Ovary (tissue), 9 donors: ENCODE data around the gene DBF4B. TPM values are rescaled to one million over a fixed set of nuclear protein-coding genes. Genes with fewer than 3 reads are reported as not detected.

Experiments used
- DNase-seq, 5 donors: peaks; one replicate each; pipeline ENCODE4 v3.0.0-alpha.2; 2019 to 2020
- H3K27ac ChIP-seq, 2 donors: fragments of 200-600 bp; one replicate each; pipeline versions ENCODE4 v1.5.1 to v1.8.0; 2019 to 2022
- H3K27me3 ChIP-seq: fragments of 200-600 bp; one replicate; pipeline ENCODE4 v1.8.0; 2022
- H3K36me3 ChIP-seq: fragments of 200-600 bp; sonication (generic); one replicate; pipeline ENCODE4 v1.5.1; 2019
- H3K4me1 ChIP-seq: one replicate; pipeline ENCODE4 v1.8.1; 2013; ENCODE audit warnings: mild to moderate bottlenecking, moderate library complexity; ENCODE audit not compliant: insufficient read depth
- H3K4me3 ChIP-seq: fragments of 200-600 bp; sonication (generic); one replicate; pipeline ENCODE4 v1.5.1; 2017
- H3K9me3 ChIP-seq, 2 donors: fragments of 200-600 bp in 1 of 2; sonication (generic) in 1 of 2; one replicate each; pipeline versions ENCODE4 v1.5.1 to v1.8.1; 2013 to 2019; ENCODE audit warnings: mild to moderate bottlenecking in 1 of 2, moderate library complexity in 1 of 2
- EP300 ChIP-seq: sonication (generic); formaldehyde crosslinking; IDR thresholded peaks from one replicate; pipeline ENCODE4 v1.6.1; 2017; ENCODE audit warnings: antibody characterized with exemption
- POLR2A ChIP-seq: fragments of 450-650 bp; IDR thresholded peaks from one replicate; pipeline ENCODE4 v1.6.1; 2017; ENCODE audit warnings: antibody characterized with exemption, mild to moderate bottlenecking, moderate library complexity
- WGBS, 3 donors: extraction: QIAGEN DNeasy Blood & Tissue Kit in 1 of 3; methylation state at CpG; one replicate each; pipeline versions ENCODE4 v1.1.5 to v1.1.7; 2013 to 2017; 5-methylcytosine and 5-hydroxymethylcytosine counted together
- intact Hi-C, 4 donors: fragments of 100-400 bp; cut with DNase I; formaldehyde crosslinking; loops; one replicate each; pipeline versions ENCODE4 v1.11.0 to v1.15.1; 2022 to 2023
- polyA plus RNA-seq, 2 donors: library from polyadenylated mRNA; stranded (reverse); fragments of 200-250 nt in 1 of 2; fragments of 350-450 nt in 1 of 2; fragmentation: Illumina TruSeq in 1 of 2; extraction: RNeasy Lipid Tissue Mini Kit (QIAGEN cat#74804) in 1 of 2; gene quantifications; one replicate each; pipeline ENCODE4 v1.2.3, GENCODE V29; 2013 to 2014
- total RNA-seq, 7 donors: library from RNA; depleted of rRNA in 2 of 7; stranded (reverse); fragments of >200 nt in 2 of 7; fragmentation: NEBNext Ultra II Directional in 3 of 7; extraction: Animal tissue kit (Norgen Biotek cat#: 25700) in 3 of 7; gene quantifications; one replicate each; pipeline versions ENCODE4 v1.1.0 to v1.2.4, GENCODE V29; 2016 to 2023
- TF ChIP-seq, protein P1 (sequence below), 3 donors: fragments of 450-650 bp in 2 of 3; fragments of 200-600 bp in 1 of 3; IDR thresholded peaks; one replicate each; pipeline versions ENCODE4 v1.5.1 to v1.8.0; 2016 to 2022; ENCODE audit warnings: antibody characterized with exemption in 3 of 3, mild to moderate bottlenecking in 1 of 3
- donor health status: DM: no; HTN: no; CAD: no; lungs with moderate emphysema.
- donor health status: DM: no; HTN: no; CAD: no.
- donor health status: Bipolar disorder and iron deficiency.
- donor health status: DM: yes; HTN: yes; CAD: no.
- donor health status: DM: no; HTN: no; CAD: no.
- donor health status: DM: yes; HTN: yes; CAD: no.

Gene DBF4B
- total and polyA plus RNA-seq, 9 donors = 3.1 to 9.7 (median 6.7) TPM

GRCh38 chr17:44775838-44776621, 67.6 kb downstream of the DBF4B start:
- WGBS, 3 donors = 7 to 9% (median 8%) methylated on average over 42 to 43 of the region's 43 CpGs
- no peaks in the 10 kb centered on the region for H3K4me1 ChIP-seq
- DNase-seq = peak in 2 of 5 donors; percentile 56 to 97
- H3K9me3 ChIP-seq = no peaks in the 10 kb centered on the region
- H3K36me3 ChIP-seq = no peaks in the 10 kb centered on the region
- peak overlapping the region in 1 of 2 donors; percentile 64 for H3K27ac ChIP-seq
- H3K27me3 ChIP-seq = no peaks in the 10 kb centered on the region
- H3K4me3 ChIP-seq = peak overlapping the region; percentile 39
- intact Hi-C loops = loop anchor here (2.0 to 10.0 kb wide), 4 partner anchors 89 to 249 kb away; no protein-coding TSS in a partner anchor
- TF ChIP-seq, protein P1, sequence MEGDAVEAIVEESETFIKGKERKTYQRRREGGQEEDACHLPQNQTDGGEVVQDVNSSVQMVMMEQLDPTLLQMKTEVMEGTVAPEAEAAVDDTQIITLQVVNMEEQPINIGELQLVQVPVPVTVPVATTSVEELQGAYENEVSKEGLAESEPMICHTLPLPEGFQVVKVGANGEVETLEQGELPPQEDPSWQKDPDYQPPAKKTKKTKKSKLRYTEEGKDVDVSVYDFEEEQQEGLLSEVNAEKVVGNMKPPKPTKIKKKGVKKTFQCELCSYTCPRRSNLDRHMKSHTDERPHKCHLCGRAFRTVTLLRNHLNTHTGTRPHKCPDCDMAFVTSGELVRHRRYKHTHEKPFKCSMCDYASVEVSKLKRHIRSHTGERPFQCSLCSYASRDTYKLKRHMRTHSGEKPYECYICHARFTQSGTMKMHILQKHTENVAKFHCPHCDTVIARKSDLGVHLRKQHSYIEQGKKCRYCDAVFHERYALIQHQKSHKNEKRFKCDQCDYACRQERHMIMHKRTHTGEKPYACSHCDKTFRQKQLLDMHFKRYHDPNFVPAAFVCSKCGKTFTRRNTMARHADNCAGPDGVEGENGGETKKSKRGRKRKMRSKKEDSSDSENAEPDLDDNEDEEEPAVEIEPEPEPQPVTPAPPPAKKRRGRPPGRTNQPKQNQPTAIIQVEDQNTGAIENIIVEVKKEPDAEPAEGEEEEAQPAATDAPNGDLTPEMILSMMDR (IDR thresholded peaks at IDR 0.05) = no peak
- TF ChIP-seq EP300 = no peak
- TF ChIP-seq POLR2A = no peak

- TF ChIP-seq POLR2A (no peak), EP300 (no peak)
- TF ChIP-seq, protein P1 (IDR thresholded peaks at IDR 0.05) = no peak
- no peaks in the 10 kb centered on the region for H3K27me3 ChIP-seq
- intact Hi-C loops = loop anchor here (5.0 to 10.0 kb wide), 3 partner anchors 90 to 248 kb away; no protein-coding TSS in a partner anchor
- no peaks in the 10 kb centered on the region for H3K4me1 ChIP-seq
- H3K27ac ChIP-seq = no peak overlapping the region
- no peaks in the 10 kb centered on the region for H3K9me3 ChIP-seq
- WGBS, 3 donors = 82 to 87% (median 85%) methylated on average over 19 of the region's 19 CpGs
- DNase-seq = peak in 1 of 5 donors; percentile 41
- H3K36me3 ChIP-seq = no peaks in the 10 kb centered on the region
- H3K4me3 ChIP-seq = no peak overlapping the region
Observed at GRCh38 chr17:44776628-44777393, 68.3 kb downstream of the DBF4B start.

DNA sequence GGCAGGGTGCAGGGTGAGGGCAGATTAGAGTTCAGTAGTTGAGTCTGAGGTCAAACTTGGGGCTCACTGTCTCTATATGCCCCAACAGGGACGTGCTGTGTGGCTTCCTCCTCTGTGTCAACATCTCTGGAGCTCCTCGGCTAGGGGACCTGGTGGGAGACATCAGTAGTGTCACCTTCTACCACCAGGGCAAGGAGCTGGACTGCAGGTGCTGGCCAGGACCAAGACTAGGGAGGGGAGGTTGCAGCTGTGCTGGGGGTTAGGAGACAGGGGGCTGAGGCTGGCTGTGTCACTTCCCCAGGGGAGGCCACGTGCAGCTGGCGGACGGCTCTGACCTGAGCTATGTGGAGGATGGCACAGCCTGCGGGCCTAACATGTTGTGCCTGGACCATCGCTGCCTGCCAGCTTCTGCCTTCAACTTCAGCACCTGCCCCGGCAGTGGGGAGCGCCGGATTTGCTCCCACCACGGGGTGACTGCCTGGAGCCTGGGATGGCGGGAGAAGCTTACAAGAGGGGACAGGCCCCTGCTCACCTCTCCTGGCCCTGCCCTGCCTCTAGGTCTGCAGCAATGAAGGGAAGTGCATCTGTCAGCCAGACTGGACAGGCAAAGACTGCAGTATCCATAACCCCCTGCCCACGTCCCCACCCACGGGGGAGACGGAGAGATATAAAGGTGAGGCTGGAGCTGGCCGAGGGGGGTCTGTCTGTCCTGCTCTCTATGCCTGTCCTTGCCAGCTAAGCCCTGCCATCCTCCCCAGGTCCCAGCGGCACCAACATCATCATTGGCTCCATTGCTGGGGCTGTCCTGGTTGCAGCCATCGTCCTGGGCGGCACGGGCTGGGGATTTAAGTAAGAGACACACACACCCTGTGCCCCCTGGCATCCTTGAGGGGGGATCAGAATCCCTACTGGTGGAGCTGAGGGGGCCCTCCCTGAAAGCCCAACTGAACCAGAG, 69.2 kb downstream of the DBF4B start:
- Histone ChIP-seq H3K4me1 (no peaks in the 10 kb centered on the region), H3K27ac (no peak overlapping the region), H3K4me3 (no peak overlapping the region), H3K36me3 (no peaks in the 10 kb centered on the region), H3K9me3 (no peaks in the 10 kb centered on the region), H3K27me3 (no peaks in the 10 kb centered on the region)
- TF ChIP-seq, protein P1 (IDR thresholded peaks at IDR 0.05) = no peak
- TF ChIP-seq POLR2A (no peak), EP300 (no peak)
- DNase-seq = no peak
- intact Hi-C loops = loop anchor here (2.0 to 10.0 kb wide), 4 partner anchors 85 to 247 kb away; no protein-coding TSS in a partner anchor
- 86 to 90% (median 89%) methylated on average over 18 to 20 of the region's 20 CpGs for WGBS, 3 donors
